Measurements from ENCODE around the gene NEGR1. TPM values are rescaled to one million over a fixed set of nuclear protein-coding genes. Genes with fewer than 3 reads are reported as not detected.

The NEGR1 gene
- total and polyA plus RNA-seq, 9 of the 15 experiments (the other 6 are each of a cell fraction or from before 2014, with no cell fraction given): not detected

DNA sequence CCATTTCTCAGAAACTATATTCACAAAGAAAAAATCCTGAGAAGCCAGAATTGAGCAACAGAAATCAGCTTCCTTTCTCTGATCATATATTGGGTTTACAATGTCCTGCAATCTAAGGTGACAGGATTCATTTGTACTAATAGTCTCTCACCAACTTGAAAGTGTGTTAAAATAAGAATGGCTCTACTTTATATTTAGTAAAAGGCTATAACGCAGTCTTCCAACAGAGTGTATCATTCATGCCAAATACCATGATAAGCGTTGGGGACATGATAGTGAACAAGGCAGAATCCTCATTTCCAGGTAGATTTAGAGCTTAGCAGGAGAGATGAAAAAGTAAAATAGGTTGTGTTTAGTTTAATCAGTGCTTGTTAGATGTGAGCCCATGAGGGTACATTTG, 682.3 kb downstream of the NEGR1 start:
- FAIRE-seq: no peak
- TF ChIP-seq NFYB (IDR thresholded peaks at IDR 0.05; ENCODE audit: extremely low read depth, insufficient read length) (no peak), CXXC5 (CRISPR knock-in tag; IDR thresholded peaks at IDR 0.05) (no peak), U2AF2 (optimal IDR thresholded peaks at IDR 0.05; ENCODE audit: low read depth, low read length) (no peak), MBD2 (IDR thresholded peaks at IDR 0.05; ENCODE audit: borderline replicate concordance, low read depth) (no peak), BRCA1 (IDR thresholded peaks at IDR 0.05) (no peak), BRCA1 (CRISPR knock-in tag; IDR thresholded peaks at IDR 0.05) (no peak), RBM22 (IDR thresholded peaks at IDR 0.05; ENCODE audit: low read depth, low read length, poor library complexity, severe bottlenecking) (no peak), ESRRB (CRISPR knock-in tag; IDR thresholded peaks at IDR 0.05; ENCODE audit: borderline replicate concordance) (no peak), TRIM24 (IDR thresholded peaks at IDR 0.05) (no peak), CBX1 (IDR thresholded peaks at IDR 0.05; ENCODE audit: low read depth) (no peak), WHSC1 (IDR thresholded peaks at IDR 0.05; ENCODE audit: low read length) (no peak), TARDBP (IDR thresholded peaks at IDR 0.05) (no peak), ARNT (IDR thresholded peaks at IDR 0.05) (no peak), PYGO2 (tag; IDR thresholded peaks at IDR 0.05) (no peak), NR2F6 (CRISPR knock-in tag; IDR thresholded peaks at IDR 0.05) (no peak), HNRNPUL1 (IDR thresholded peaks at IDR 0.05; ENCODE audit: low read length) (no peak)
- TF ChIP-seq, protein P1, sequence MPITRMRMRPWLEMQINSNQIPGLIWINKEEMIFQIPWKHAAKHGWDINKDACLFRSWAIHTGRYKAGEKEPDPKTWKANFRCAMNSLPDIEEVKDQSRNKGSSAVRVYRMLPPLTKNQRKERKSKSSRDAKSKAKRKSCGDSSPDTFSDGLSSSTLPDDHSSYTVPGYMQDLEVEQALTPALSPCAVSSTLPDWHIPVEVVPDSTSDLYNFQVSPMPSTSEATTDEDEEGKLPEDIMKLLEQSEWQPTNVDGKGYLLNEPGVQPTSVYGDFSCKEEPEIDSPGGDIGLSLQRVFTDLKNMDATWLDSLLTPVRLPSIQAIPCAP (CRISPR knock-in tag; IDR thresholded peaks at IDR 0.05; ENCODE audit: borderline replicate concordance): no peak
- TF ChIP-seq, protein P2, sequence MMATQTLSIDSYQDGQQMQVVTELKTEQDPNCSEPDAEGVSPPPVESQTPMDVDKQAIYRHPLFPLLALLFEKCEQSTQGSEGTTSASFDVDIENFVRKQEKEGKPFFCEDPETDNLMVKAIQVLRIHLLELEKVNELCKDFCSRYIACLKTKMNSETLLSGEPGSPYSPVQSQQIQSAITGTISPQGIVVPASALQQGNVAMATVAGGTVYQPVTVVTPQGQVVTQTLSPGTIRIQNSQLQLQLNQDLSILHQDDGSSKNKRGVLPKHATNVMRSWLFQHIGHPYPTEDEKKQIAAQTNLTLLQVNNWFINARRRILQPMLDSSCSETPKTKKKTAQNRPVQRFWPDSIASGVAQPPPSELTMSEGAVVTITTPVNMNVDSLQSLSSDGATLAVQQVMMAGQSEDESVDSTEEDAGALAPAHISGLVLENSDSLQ (IDR thresholded peaks at IDR 0.05): no peak
- TF ChIP-seq, protein P3, sequence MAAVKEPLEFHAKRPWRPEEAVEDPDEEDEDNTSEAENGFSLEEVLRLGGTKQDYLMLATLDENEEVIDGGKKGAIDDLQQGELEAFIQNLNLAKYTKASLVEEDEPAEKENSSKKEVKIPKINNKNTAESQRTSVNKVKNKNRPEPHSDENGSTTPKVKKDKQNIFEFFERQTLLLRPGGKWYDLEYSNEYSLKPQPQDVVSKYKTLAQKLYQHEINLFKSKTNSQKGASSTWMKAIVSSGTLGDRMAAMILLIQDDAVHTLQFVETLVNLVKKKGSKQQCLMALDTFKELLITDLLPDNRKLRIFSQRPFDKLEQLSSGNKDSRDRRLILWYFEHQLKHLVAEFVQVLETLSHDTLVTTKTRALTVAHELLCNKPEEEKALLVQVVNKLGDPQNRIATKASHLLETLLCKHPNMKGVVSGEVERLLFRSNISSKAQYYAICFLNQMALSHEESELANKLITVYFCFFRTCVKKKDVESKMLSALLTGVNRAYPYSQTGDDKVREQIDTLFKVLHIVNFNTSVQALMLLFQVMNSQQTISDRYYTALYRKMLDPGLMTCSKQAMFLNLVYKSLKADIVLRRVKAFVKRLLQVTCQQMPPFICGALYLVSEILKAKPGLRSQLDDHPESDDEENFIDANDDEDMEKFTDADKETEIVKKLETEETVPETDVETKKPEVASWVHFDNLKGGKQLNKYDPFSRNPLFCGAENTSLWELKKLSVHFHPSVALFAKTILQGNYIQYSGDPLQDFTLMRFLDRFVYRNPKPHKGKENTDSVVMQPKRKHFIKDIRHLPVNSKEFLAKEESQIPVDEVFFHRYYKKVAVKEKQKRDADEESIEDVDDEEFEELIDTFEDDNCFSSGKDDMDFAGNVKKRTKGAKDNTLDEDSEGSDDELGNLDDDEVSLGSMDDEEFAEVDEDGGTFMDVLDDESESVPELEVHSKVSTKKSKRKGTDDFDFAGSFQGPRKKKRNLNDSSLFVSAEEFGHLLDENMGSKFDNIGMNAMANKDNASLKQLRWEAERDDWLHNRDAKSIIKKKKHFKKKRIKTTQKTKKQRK (IDR thresholded peaks at IDR 0.05; ENCODE audit: borderline replicate concordance, low read depth, low read length): no peak

More for the DNA sequence above, 682.3 kb downstream of the NEGR1 start:
- no peak overlapping the region for H3K4me3 ChIP-seq
- no peaks in the 10 kb centered on the region for H3K79me2 ChIP-seq (ENCODE audit: control insufficient read depth, insufficient read depth, low read length)
- H4K20me1 ChIP-seq (replicated peaks; ENCODE audit: control insufficient read depth, insufficient read depth, low read length): no peaks in the 10 kb centered on the region
- no peaks in the 10 kb centered on the region for H3K36me3 ChIP-seq (ENCODE audit: control insufficient read depth, insufficient read depth, low read length)
- WGBS (ENCODE audit: insufficient coverage, low coverage, missing lambda C conversion rate): 0% methylated on average over 2 of the region's 2 CpGs
- ChIA-PET CTCF (ENCODE audit: low intra/inter-chr PET ratio) (no interaction called here), POLR2A (no interaction called here)
- H3K4me1 ChIP-seq (replicated peaks in 1 of 2; ENCODE audit: control insufficient read depth in 2 of 2, insufficient read depth in 2 of 2, low read length in 2 of 2): no peaks in the 10 kb centered on the region
- H3K27ac ChIP-seq (ENCODE audit: extremely low read depth, low read depth, low read length): no peak overlapping the region
- ATAC-seq (no peak), DNase-seq (ENCODE audit: extremely low read depth in 1 of 4, low spot score in 3 of 4) (no peak)
- in situ Hi-C loops (cut with MboI): no loop called here
- BruUV-seq (replicated peaks): no TSS peak
- H3K9me3 ChIP-seq (replicated peaks; ENCODE audit: control insufficient read depth, insufficient read depth, low read depth, low read length): 0 out of 2 replicates have a peak, but pooled peaks cover 1% of the 10 kb centered on the region
- H3K9ac ChIP-seq (ENCODE audit: insufficient read depth in 1 of 2, low read depth in 2 of 2, low read length in 2 of 2): no peak overlapping the region
- H3K4me2 ChIP-seq (ENCODE audit: insufficient read depth, low read length): no peak overlapping the region
- H3K9me1 ChIP-seq (ENCODE audit: control insufficient read depth, insufficient read depth, low read length): no peaks in the 10 kb centered on the region
- intact Hi-C loops (cut with micrococcal nuclease): no loop called here
- no peaks in the 10 kb centered on the region for H3K27me3 ChIP-seq (ENCODE audit: control insufficient read depth in 2 of 2, insufficient read depth in 2 of 2, low read length in 2 of 2)
- no peak overlapping the region for H2AFZ ChIP-seq (ENCODE audit: low read depth, low read length)
